Tibial nerve (tissue), 3 donors: Measurements from ENCODE around the gene KLHL18.

Source experiments
- CTCF ChIP-seq, 5 experiments: fragments of 200-600 bp in 3 of 5; fragments of 450-650 bp in 2 of 5; sonication (generic) in 3 of 5; IDR thresholded peaks; one replicate each; pipeline ENCODE4 v1.5.1; 2016 to 2019; ENCODE audit warnings: antibody characterized with exemption in 5 of 5, mild to moderate bottlenecking in 3 of 5, moderate library complexity in 2 of 5
- POLR2A ChIP-seq, 2 donors: fragments of 450-650 bp; IDR thresholded peaks; one replicate each; pipeline ENCODE4 v1.6.1; 2017; ENCODE audit warnings: antibody characterized with exemption in 2 of 2, mild to moderate bottlenecking in 2 of 2, moderate library complexity in 2 of 2

GRCh38 chr3:47367631-47368030, 84.9 kb downstream of the KLHL18 start:
- TF ChIP-seq CTCF (IDR thresholded peaks at IDR 0.05) = no peak
- TF ChIP-seq POLR2A (IDR thresholded peaks at IDR 0.05) = no peak
